Neural cell (in vitro differentiated cells): ENCODE data around the gene GTF2F1. TPM values are rescaled to one million over a fixed set of nuclear protein-coding genes. Genes with fewer than 3 reads are reported as not detected.

Experiments
- H2AFZ ChIP-seq: fragments of 200-600, 300-800 bp; sonication (generic), shearing (Covaris generic); 2 replicates; pipeline ENCODE4 v1.6.0; 2014; ENCODE audit warnings: low read depth, mild to moderate bottlenecking, antibody characterized with exemption, low read length, moderate library complexity
- H3F3A ChIP-seq: fragments of 200-600 bp; shearing (Covaris generic); 2 replicates; pipeline ENCODE4 v1.6.1; 2016; ENCODE audit warnings: mild to moderate bottlenecking, moderate library complexity, mixed read lengths, antibody characterized with exemption, low read length; ENCODE audit not compliant: insufficient read depth, poor library complexity, severe bottlenecking
- H3K27ac ChIP-seq: fragments of 200-600, 300-800 bp; sonication (generic), shearing (Covaris generic); 2 replicates; pipeline ENCODE4 v1.5.1; 2014; ENCODE audit warnings: mild to moderate bottlenecking, low read length, moderate library complexity
- H3K27me3 ChIP-seq: fragments of 300-800, 200-600 bp; sonication (generic), shearing (Covaris generic); 2 replicates; pipeline ENCODE4 v1.6.0; 2014; ENCODE audit warnings: mild to moderate bottlenecking, low read depth, low read length, moderate library complexity; ENCODE audit not compliant: insufficient read depth
- H3K36me3 ChIP-seq: fragments of 300-800, 200-600 bp; sonication (generic), shearing (Covaris generic); 2 replicates; pipeline ENCODE4 v1.5.1; 2014; ENCODE audit warnings: mild to moderate bottlenecking, antibody characterized with exemption, low read length, moderate library complexity; ENCODE audit not compliant: insufficient read depth
- H3K4me2 ChIP-seq: fragments of 300-800, 200-600 bp; sonication (generic), shearing (Covaris generic); 2 replicates; pipeline ENCODE4 v1.6.0; 2014; ENCODE audit warnings: mild to moderate bottlenecking, low read length
- H3K4me3 ChIP-seq: fragments of 300-800, 200-600 bp; sonication (generic), shearing (Covaris generic); 2 replicates; pipeline ENCODE4 v1.5.1; 2014; ENCODE audit warnings: mild to moderate bottlenecking, low read length, moderate library complexity
- H3K79me2 ChIP-seq: fragments of 200-600 bp; shearing (Covaris generic); replicated peaks from 2 replicates; pipeline ENCODE4 v1.6.0; 2014; ENCODE audit warnings: mild to moderate bottlenecking, low read length, moderate library complexity; ENCODE audit not compliant: insufficient read depth
- H3K9ac ChIP-seq: fragments of 300-800, 200-600 bp; sonication (generic), shearing (Covaris generic); 2 replicates; pipeline ENCODE4 v1.6.1; 2016; ENCODE audit warnings: mild to moderate bottlenecking, low read length, mixed read lengths
- H3K9me2 ChIP-seq: fragments of 200-600 bp; shearing (Covaris generic); 2 replicates; pipeline ENCODE4 v1.6.1; 2016; ENCODE audit warnings: mild to moderate bottlenecking, low read length, mixed read lengths; ENCODE audit not compliant: insufficient read depth
- H3K9me3 ChIP-seq: fragments of 200-600, 300-800 bp; sonication (generic), shearing (Covaris generic); 2 replicates; pipeline ENCODE4 v1.6.1; 2016; ENCODE audit warnings: mild to moderate bottlenecking, mixed run types, low read length, moderate library complexity, mixed read lengths
- H4K20me1 ChIP-seq: fragments of 200-600 bp; shearing (Covaris generic); 2 replicates; pipeline ENCODE4 v1.6.1; 2016; ENCODE audit warnings: mild to moderate bottlenecking, mixed run types; ENCODE audit not compliant: insufficient read depth
- CTCF ChIP-seq: fragments of 450-650 bp; IDR thresholded peaks from 2 replicates; pipeline ENCODE4 v1.5.1; 2014; ENCODE audit warnings: antibody characterized with exemption, mild to moderate bottlenecking, moderate library complexity; ENCODE audit not compliant: poor library complexity, severe bottlenecking
- EP300 ChIP-seq: fragments of 450-650 bp; conservative IDR thresholded peaks from 2 replicates; pipeline ENCODE4 v1.6.1; 2014; ENCODE audit warnings: antibody characterized with exemption, mild to moderate bottlenecking, moderate library complexity; ENCODE audit not compliant: poor library complexity, severe bottlenecking
- EZH2 ChIP-seq: fragments of 200-600, 300-800 bp; shearing (Covaris generic), sonication (generic); IDR thresholded peaks from 2 replicates; pipeline ENCODE4 v1.6.1; 2014; ENCODE audit warnings: antibody characterized with exemption, low read length, borderline replicate concordance, mild to moderate bottlenecking; ENCODE audit not compliant: insufficient read depth, poor library complexity, severe bottlenecking
- MXI1 ChIP-seq: fragments of 450-650 bp; conservative IDR thresholded peaks from 2 replicates; pipeline ENCODE4 v1.6.1; 2014; ENCODE audit warnings: antibody characterized with exemption, mild to moderate bottlenecking; ENCODE audit not compliant: poor library complexity, severe bottlenecking
- POLR2AphosphoS5 ChIP-seq: IDR thresholded peaks from 2 replicates; pipeline ENCODE4 v1.6.1; 2012
- RAD21 ChIP-seq: fragments of 450-650 bp; conservative IDR thresholded peaks from 2 replicates; pipeline ENCODE4 v1.6.1; 2014; ENCODE audit warnings: antibody characterized with exemption, mild to moderate bottlenecking, moderate library complexity
- REST ChIP-seq: IDR thresholded peaks from 2 replicates; pipeline ENCODE4 v1.6.1; 2012; ENCODE audit warnings: borderline replicate concordance
- SMC3 ChIP-seq: fragments of 450-650 bp; conservative IDR thresholded peaks from 2 replicates; pipeline ENCODE4 v1.6.1; 2014; ENCODE audit warnings: antibody characterized with exemption, mild to moderate bottlenecking, moderate library complexity; ENCODE audit not compliant: poor library complexity
- TAF1 ChIP-seq: IDR thresholded peaks from 2 replicates; pipeline ENCODE4 v1.6.1; 2012; ENCODE audit warnings: low read depth
- polyA plus RNA-seq: library from polyadenylated mRNA; depleted of rRNA; stranded (reverse); fragments of >200 nt; gene quantifications from 2 replicates; pipeline ENCODE4 v1.2.3, GENCODE V29; 2014

GTF2F1 gene
- polyA plus RNA-seq, 1 donor from 2014 or later = 53.9 TPM

- H4K20me1 ChIP-seq = no peaks in the 10 kb centered on the region
- peak within 1 kb of the TSS; percentile 77 for H2AFZ ChIP-seq
- no peaks in the 10 kb centered on the region for H3K9me2 ChIP-seq
- H3K4me3 ChIP-seq = peak within 1 kb of the TSS; percentile 78
- H3K79me2 ChIP-seq = no peaks in the 10 kb centered on the region
- no peaks in the 10 kb centered on the region for H3F3A ChIP-seq
- H3K9ac ChIP-seq = peak within 1 kb of the TSS; percentile 94
- no peaks in the 10 kb centered on the region for H3K9me3 ChIP-seq
- H3K4me2 ChIP-seq = peak within 1 kb of the TSS; percentile 73
- TF ChIP-seq REST = peak; percentile 95
- TF ChIP-seq RAD21 = peak; percentile 61
- TF ChIP-seq EP300 = peak; percentile 68
- peak; percentile 71 for TF ChIP-seq MXI1
- peak; percentile 64 for TF ChIP-seq SMC3
- peak; percentile 61 for TF ChIP-seq CTCF
- no peak for TF ChIP-seq EZH2
- TF ChIP-seq TAF1 = peak; percentile 94
- TF ChIP-seq POLR2AphosphoS5 = peak; percentile 90
- peak within 1 kb of the TSS; percentile 97 for H3K27ac ChIP-seq
- no peaks in the 10 kb centered on the region for H3K36me3 ChIP-seq
- H3K27me3 ChIP-seq = no peaks in the 10 kb centered on the region
These were observed 20.3 kb downstream of the GTF2F1 start, which contains the start of gene ALKBH7 for GRCh38 chr19:6372594-6373095. ALKBH7 (plus strand) TSS chr19:6372794; CDS start chr19:6372821, 27 bp downstream.

- H3F3A ChIP-seq = no peaks in the 10 kb centered on the region
- H3K4me2 ChIP-seq = no peak overlapping the region
- H3K36me3 ChIP-seq = peaks cover 5% of the 10 kb centered on the region
- H3K9ac ChIP-seq = no peak overlapping the region
- H2AFZ ChIP-seq = no peak overlapping the region
- no peak overlapping the region for H3K27ac ChIP-seq
- no peaks in the 10 kb centered on the region for H3K9me3 ChIP-seq
- H3K79me2 ChIP-seq = no peaks in the 10 kb centered on the region
- no peaks in the 10 kb centered on the region for H3K27me3 ChIP-seq
- TF ChIP-seq MXI1 (no peak), RAD21 (no peak), REST (no peak)
- no peak overlapping the region for H3K4me3 ChIP-seq
- no peaks in the 10 kb centered on the region for H4K20me1 ChIP-seq
- no peaks in the 10 kb centered on the region for H3K9me2 ChIP-seq
These were observed 28.6 kb downstream of the GTF2F1 start for GRCh38 chr19:6364353-6364752.
